Fibroblast of lung (primary cell): Measurements from ENCODE around the gene RPS21. TPM values are rescaled to one million over a fixed set of nuclear protein-coding genes. Genes with fewer than 3 reads are reported as not detected.

Experiments
- DNase-seq, 2 donors: peaks; one replicate each; pipeline versions ENCODE4 v3.0.0 to v3.0.0-alpha.2; 2010; ENCODE audit warnings: low read depth in 2 of 2
- H2AFZ ChIP-seq: 2 replicates; pipeline ENCODE4 v1.5.1; 2012; ENCODE audit warnings: low read length, control low read depth, inconsistent platforms
- H3K27ac ChIP-seq: 2 replicates; pipeline ENCODE4 v1.5.1; 2011; ENCODE audit warnings: low read length, control low read depth; ENCODE audit not compliant: insufficient read depth
- H3K27me3 ChIP-seq: 2 replicates; pipeline ENCODE4 v1.5.1; 2011; ENCODE audit warnings: mild to moderate bottlenecking, low read length; ENCODE audit not compliant: control insufficient read depth, insufficient read depth
- H3K36me3 ChIP-seq: 2 replicates; pipeline ENCODE4 v1.5.1; 2011; ENCODE audit warnings: low read length; ENCODE audit not compliant: control insufficient read depth, insufficient read depth
- H3K4me1 ChIP-seq: 2 replicates; pipeline ENCODE4 v1.5.1; 2011; ENCODE audit warnings: low read length; ENCODE audit not compliant: control insufficient read depth, insufficient read depth; ENCODE audit errors: extremely low read depth
- H3K4me2 ChIP-seq: 2 replicates; pipeline ENCODE4 v1.5.1; 2011; ENCODE audit warnings: low read length, control low read depth; ENCODE audit not compliant: insufficient read depth; ENCODE audit errors: extremely low read depth
- H3K4me3 ChIP-seq, 4 experiments: fragments of 200-600 bp in 1 of 4; sonication (generic) in 1 of 4; replicated peaks in 1 of 4; 2 replicates each; pipeline ENCODE4 v1.5.1; 2011 to 2016; ENCODE audit warnings: low read length in 4 of 4, low read depth in 3 of 4, mild to moderate bottlenecking in 3 of 4, control low read depth in 2 of 4, inconsistent platforms in 1 of 4, mixed read lengths in 1 of 4; ENCODE audit not compliant: insufficient read depth in 1 of 4; ENCODE audit errors: control extremely low read depth in 1 of 4
- H3K79me2 ChIP-seq: 2 replicates; pipeline ENCODE4 v1.5.1; 2012; ENCODE audit warnings: mild to moderate bottlenecking, low read length, inconsistent platforms; ENCODE audit not compliant: control insufficient read depth, insufficient read depth
- H3K9ac ChIP-seq: 2 replicates; pipeline ENCODE4 v1.5.1; 2011; ENCODE audit warnings: mild to moderate bottlenecking, low read length, control low read depth; ENCODE audit not compliant: insufficient read depth
- H3K9me3 ChIP-seq: 2 replicates; pipeline ENCODE4 v1.5.1; 2012; ENCODE audit warnings: low read depth, low read length; ENCODE audit not compliant: control insufficient read depth, insufficient read depth
- H4K20me1 ChIP-seq: 2 replicates; pipeline ENCODE4 v1.5.1; 2011; ENCODE audit warnings: low read length; ENCODE audit not compliant: control insufficient read depth, insufficient read depth; ENCODE audit errors: extremely low read depth
- CTCF ChIP-seq, 2 donors: IDR thresholded peaks in 1 of 2; conservative IDR thresholded peaks in 1 of 2; 1 replicate in 1 of 2; 2 replicates in 1 of 2; pipeline ENCODE4 v1.5.1; 2011 to 2012; ENCODE audit warnings: low read length in 2 of 2, control low read depth in 1 of 2, inconsistent platforms in 1 of 2, low read depth in 1 of 2, mild to moderate bottlenecking in 1 of 2
- EZH2 ChIP-seq: IDR thresholded peaks from 2 replicates; pipeline ENCODE4 v1.5.1; 2012; ENCODE audit warnings: low read length, control low read depth, mild to moderate bottlenecking; ENCODE audit errors: missing control alignments
- polyA plus RNA-seq, 2 donors: library from polyadenylated mRNA; depleted of rRNA in 1 of 2; stranded (reverse) in 1 of 2; unstranded in 1 of 2; fragments of >200 nt; gene quantifications; 2 replicates each; pipeline ENCODE4 v1.2.1, GENCODE V29; 2011 to 2012; ENCODE audit warnings: missing spikeins in 1 of 2
- total RNA-seq: library from RNA; depleted of rRNA; stranded (reverse); fragments of >200 nt; gene quantifications from 2 replicates; pipeline ENCODE4 v1.2.1, GENCODE V29; 2014

The RPS21 gene
- total and polyA plus RNA-seq, 2 donors (not counting 1 experiment from before 2014, with no cell fraction given): 867 to 2,081 TPM

- peaks cover 20% of the 10 kb centered on the region for H3K36me3 ChIP-seq
- H3K9ac ChIP-seq: no peak overlapping the region
- H3K79me2 ChIP-seq: no peaks in the 10 kb centered on the region
- H3K9me3 ChIP-seq: no peaks in the 10 kb centered on the region
- no peaks in the 10 kb centered on the region for H3K4me1 ChIP-seq
- TF ChIP-seq CTCF (conservative IDR thresholded peaks at IDR 0.05 in 1 of 2, IDR thresholded peaks at IDR 0.05 in 1 of 2; ENCODE audit: low read depth in 1 of 2, low read length in 2 of 2) (no peak), EZH2 (no peak)
- no peak for DNase-seq
- no peak overlapping the region for H3K27ac ChIP-seq
- H3K27me3 ChIP-seq: no peaks in the 10 kb centered on the region
- H4K20me1 ChIP-seq: no peaks in the 10 kb centered on the region
- H3K4me2 ChIP-seq: no peak overlapping the region
- no peak overlapping the region for H3K4me3 ChIP-seq
- H2AFZ ChIP-seq: no peak overlapping the region
Observed at GRCh38 chr20:62347151-62347404, 39.8 kb upstream of the RPS21 start.

GRCh38 chr20:62347445-62347844 lies 39.5 kb upstream of the RPS21 start:
- H3K27ac ChIP-seq: no peak overlapping the region
- H3K9me3 ChIP-seq: no peaks in the 10 kb centered on the region
- H2AFZ ChIP-seq: no peak overlapping the region
- no peaks in the 10 kb centered on the region for H4K20me1 ChIP-seq
- no peaks in the 10 kb centered on the region for H3K27me3 ChIP-seq
- H3K4me1 ChIP-seq: no peaks in the 10 kb centered on the region
- H3K36me3 ChIP-seq: peaks cover 20% of the 10 kb centered on the region
- no peak overlapping the region for H3K9ac ChIP-seq
- no peak overlapping the region for H3K4me2 ChIP-seq
- H3K4me3 ChIP-seq: no peak overlapping the region
- no peaks in the 10 kb centered on the region for H3K79me2 ChIP-seq
- DNase-seq: no peak
- TF ChIP-seq CTCF (conservative IDR thresholded peaks at IDR 0.05 in 1 of 2, IDR thresholded peaks at IDR 0.05 in 1 of 2; ENCODE audit: low read depth in 1 of 2, low read length in 2 of 2) (no peak), EZH2 (no peak)

- H3K4me2 ChIP-seq: no peak overlapping the region
- no peak for DNase-seq
- TF ChIP-seq CTCF (conservative IDR thresholded peaks at IDR 0.05 in 1 of 2, IDR thresholded peaks at IDR 0.05 in 1 of 2; ENCODE audit: low read depth in 1 of 2, low read length in 2 of 2) (no peak), EZH2 (no peak)
- H3K4me1 ChIP-seq: no peaks in the 10 kb centered on the region
- no peaks in the 10 kb centered on the region for H3K9me3 ChIP-seq
- no peak overlapping the region for H3K9ac ChIP-seq
- H3K79me2 ChIP-seq: peaks cover 1% of the 10 kb centered on the region
- no peaks in the 10 kb centered on the region for H4K20me1 ChIP-seq
- H3K4me3 ChIP-seq: no peak overlapping the region
- no peak overlapping the region for H3K27ac ChIP-seq
- no peak overlapping the region for H2AFZ ChIP-seq
- no peaks in the 10 kb centered on the region for H3K27me3 ChIP-seq
- H3K36me3 ChIP-seq: peaks cover 20% of the 10 kb centered on the region
Observed at GRCh38 chr20:62348604-62349003, 38.3 kb upstream of the RPS21 start.
